B cell (primary cell): Measurements from ENCODE around the gene HASPIN. TPM values are rescaled to one million over a fixed set of nuclear protein-coding genes. Genes with fewer than 3 reads are reported as not detected.

Experiments used
- ATAC-seq: fragments of 200-7000 bp; cut with Tn5 transposase; one replicate; pipeline ENCODE4 v1.10.0; 2021; ENCODE audit warnings: low read depth, mild to moderate bottlenecking, moderate number of reproducible peaks, moderate library complexity
- CTCF ChIA-PET: fragments of 350-600 bp; sonication (Branson Sonifier 250); formaldehyde crosslinking; loops from one replicate; lab custom pipeline; 2021; ENCODE audit warnings: antibody characterized with exemption, inconsistent platforms; lab: Charles Lee
- POLR2A ChIA-PET: fragments of 350-600 bp; sonication (Branson Sonifier 250); formaldehyde crosslinking; loops from one replicate; lab custom pipeline; 2021; ENCODE audit warnings: antibody characterized with exemption; lab: Charles Lee
- DNase-seq: peaks from one replicate; pipeline ENCODE4 v3.0.0; 2013
- H2AFZ ChIP-seq: 2 replicates; pipeline ENCODE4 v1.6.1; 2012; ENCODE audit warnings: mild to moderate bottlenecking, low read depth, low read length; ENCODE audit not compliant: insufficient read depth, poor library complexity, severe bottlenecking
- H3K27ac ChIP-seq, 2 donors: 1 replicate in 1 of 2; 2 replicates in 1 of 2; pipeline ENCODE4 v1.5.1; 2012 to 2013; ENCODE audit warnings: low read length in 2 of 2, mild to moderate bottlenecking in 2 of 2, moderate library complexity in 1 of 2
- H3K27me3 ChIP-seq, 4 experiments: fragments of 200-600 bp in 1 of 4; sonication (generic) in 1 of 4; replicated peaks in 1 of 4; 1 replicate in 2 of 4; 2 replicates in 2 of 4; pipeline versions ENCODE4 v1.6.1 to v1.7.0; 2013 to 2016; ENCODE audit warnings: low read length in 3 of 4, mild to moderate bottlenecking in 2 of 4, mixed read lengths in 1 of 4, moderate library complexity in 1 of 4; ENCODE audit not compliant: insufficient read depth in 4 of 4, control insufficient read depth in 3 of 4; ENCODE audit errors: control extremely low read depth in 1 of 4
- H3K36me3 ChIP-seq, 2 experiments: replicated peaks in 1 of 2; 1 replicate in 1 of 2; 2 replicates in 1 of 2; pipeline versions ENCODE4 v1.6.1 to v1.7.1; 2013; ENCODE audit warnings: low read length in 1 of 2; ENCODE audit not compliant: insufficient read depth in 2 of 2, control insufficient read depth in 1 of 2; ENCODE audit errors: control extremely low read depth in 1 of 2, extremely low read depth in 1 of 2
- H3K4me1 ChIP-seq, 2 donors: fragments of 200-600 bp in 1 of 2; sonication (generic) in 1 of 2; 1 replicate in 1 of 2; 2 replicates in 1 of 2; pipeline versions ENCODE4 v1.5.1 to v1.6.1; 2013 to 2017; ENCODE audit warnings: low read length in 2 of 2; ENCODE audit not compliant: control insufficient read depth in 2 of 2, insufficient read depth in 2 of 2
- H3K4me2 ChIP-seq: replicated peaks from 2 replicates; pipeline ENCODE3; 2012; ENCODE audit warnings: mild to moderate bottlenecking, low read depth, low read length; ENCODE audit not compliant: poor library complexity, severe bottlenecking
- H3K4me3 ChIP-seq, 5 experiments: fragments of 200-600 bp in 1 of 5; sonication (generic) in 1 of 5; 1 replicate in 3 of 5; 2 replicates in 2 of 5; pipeline versions ENCODE4 v1.5.1 to v1.7.0; 2011 to 2016; ENCODE audit warnings: low read length in 4 of 5, mild to moderate bottlenecking in 4 of 5, low read depth in 2 of 5, control low read depth in 1 of 5, moderate library complexity in 1 of 5; ENCODE audit not compliant: insufficient read depth in 1 of 5; ENCODE audit errors: control extremely low read depth in 1 of 5, extremely low read depth in 1 of 5
- H3K79me2 ChIP-seq: fragments of 200-600 bp; sonication (generic); one replicate; pipeline ENCODE4 v1.6.0; 2016; ENCODE audit warnings: low read length; ENCODE audit not compliant: control insufficient read depth, insufficient read depth
- H3K9ac ChIP-seq: fragments of 200-600 bp; sonication (generic); 2 replicates; pipeline ENCODE4 v1.6.1; 2017; ENCODE audit warnings: mild to moderate bottlenecking, low read length, moderate library complexity
- H3K9me3 ChIP-seq, 3 donors: one replicate each; pipeline versions ENCODE4 v1.6.1 to v1.7.1; 2013; ENCODE audit warnings: low read length in 2 of 3; ENCODE audit not compliant: control insufficient read depth in 2 of 3, insufficient read depth in 1 of 3; ENCODE audit errors: control extremely low read depth in 1 of 3
- H4K20me1 ChIP-seq: 2 replicates; pipeline ENCODE4 v1.6.0; 2012; ENCODE audit warnings: mild to moderate bottlenecking, low read length; ENCODE audit not compliant: insufficient read depth, control insufficient read depth, poor library complexity, severe bottlenecking
- H3K27ac Mint-ChIP-seq: one replicate; pipeline ENCODE4 v1.8.0; 2021; ENCODE audit warnings: mixed read lengths
- H3K27me3 Mint-ChIP-seq: one replicate; pipeline ENCODE4 v1.8.0; 2021; ENCODE audit warnings: mixed read lengths
- H3K4me1 Mint-ChIP-seq: one replicate; pipeline ENCODE4 v1.8.0; 2021; ENCODE audit warnings: mixed read lengths
- H3K4me3 Mint-ChIP-seq: one replicate; pipeline ENCODE4 v1.8.0; 2021; ENCODE audit warnings: mixed read lengths
- H3K9me3 Mint-ChIP-seq: one replicate; pipeline ENCODE4 v1.8.0; 2022; ENCODE audit warnings: mixed read lengths; ENCODE audit not compliant: insufficient read depth
- EZH2 ChIP-seq: IDR thresholded peaks from 2 replicates; pipeline ENCODE4 v1.6.1; 2012; ENCODE audit warnings: borderline replicate concordance, low read depth, mild to moderate bottlenecking, moderate library complexity, low read length; ENCODE audit not compliant: insufficient read depth, poor library complexity, severe bottlenecking
- WGBS: methylation state at CpG from one replicate; pipeline ENCODE4 v1.1.5; 2013; ENCODE audit warnings: missing lambda C conversion rate; ENCODE audit not compliant: insufficient coverage; 5-methylcytosine and 5-hydroxymethylcytosine counted together
- intact Hi-C: fragments of 100-400 bp; cut with micrococcal nuclease; formaldehyde crosslinking; loops from one replicate; pipeline ENCODE4 v1.10.0; 2022
- polyA plus RNA-seq: library from polyadenylated mRNA; depleted of rRNA; stranded (reverse); fragments of >200 nt; gene quantifications from 2 replicates; pipeline ENCODE4 v1.2.3, GENCODE V29; 2012
- total RNA-seq, 2 donors: library from RNA; stranded (reverse); fragments of 120-200 nt in 1 of 2; gene quantifications; 1 replicate in 1 of 2; 2 replicates in 1 of 2; pipeline versions ENCODE4 v1.2.3 to v1.2.4, GENCODE V29; 2013 to 2022
- TF ChIP-seq, protein P1 (sequence below): fragments of 200-600 bp; IDR thresholded peaks from one replicate; pipeline ENCODE4 v1.8.0; 2022; ENCODE audit warnings: antibody characterized with exemption, mild to moderate bottlenecking

HASPIN gene
- total and polyA plus RNA-seq, 2 donors (not counting 1 experiment from before 2014, with no cell fraction given): 0.28 to 3.1 TPM

DNA sequence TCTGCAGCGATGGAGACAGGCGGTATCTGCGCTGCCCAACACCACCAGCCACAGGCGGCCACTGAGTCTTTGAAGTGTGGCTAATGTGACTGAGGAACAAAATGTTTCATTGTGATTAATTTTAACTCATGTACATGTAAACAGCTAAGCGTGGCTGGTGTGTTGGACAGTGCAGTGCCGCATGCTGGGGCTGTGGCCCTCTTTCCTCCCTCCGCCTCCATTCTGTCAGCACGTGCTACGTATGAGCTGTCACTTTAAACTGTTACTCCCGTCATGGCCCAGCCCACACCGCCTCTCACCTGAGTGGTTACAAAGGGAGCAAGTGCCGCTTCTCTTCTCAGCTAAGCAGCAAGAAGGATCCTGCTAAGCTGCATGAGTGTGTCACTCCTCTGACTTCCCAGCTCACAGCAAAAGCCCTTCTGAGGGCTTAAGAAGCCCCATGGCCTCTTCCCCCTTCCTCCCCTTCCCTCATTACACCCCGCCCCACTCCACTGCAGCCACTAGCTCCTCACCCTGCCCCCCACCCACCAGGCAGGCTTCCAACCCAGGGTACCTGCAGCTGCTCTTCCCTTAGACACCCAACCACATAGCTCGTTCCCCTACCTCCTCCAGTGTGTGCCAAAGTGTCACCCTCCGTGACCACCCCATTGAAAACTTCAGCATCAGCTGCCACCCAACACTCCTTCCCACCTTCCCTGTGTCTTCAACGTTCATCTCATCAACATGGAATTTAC, 15.0 kb downstream of the HASPIN start:
- H3K27me3 ChIP-seq: no peaks in the 10 kb centered on the region
- H3K4me2 ChIP-seq: no peak overlapping the region
- Mint-ChIP-seq H3K4me1 (peaks cover 38% of the 10 kb centered on the region), H3K27ac (peak overlapping the region; percentile 43), H3K27me3 (no peaks in the 10 kb centered on the region), H3K4me3 (no peak overlapping the region), H3K9me3 (no peaks in the 10 kb centered on the region)
- H2AFZ ChIP-seq: peak overlapping the region; percentile 32
- no peak overlapping the region for H3K27ac ChIP-seq
- H3K9me3 ChIP-seq: peaks cover 0 to 9% (median 0%) of the 10 kb centered on the region in 3 donors
- ATAC-seq (peak; percentile 44), DNase-seq (peak; percentile 44)
- H3K36me3 ChIP-seq: no peaks in the 10 kb centered on the region
- CTCF ChIA-PET: interaction anchor here (0.8 to 13.4 kb wide), 30 partner anchors 8 to 690 kb away, joined by 3 to 482 read pairs (median 9); partner anchors contain the start of genes CTNS, HASPIN, NCBP3 and P2RX5
- WGBS: 88% methylated on average over 14 of the region's 16 CpGs
- H3K79me2 ChIP-seq: peaks cover 11% of the 10 kb centered on the region
- no peak overlapping the region for H3K9ac ChIP-seq
- no peaks in the 10 kb centered on the region for H4K20me1 ChIP-seq
- TF ChIP-seq, protein P1, sequence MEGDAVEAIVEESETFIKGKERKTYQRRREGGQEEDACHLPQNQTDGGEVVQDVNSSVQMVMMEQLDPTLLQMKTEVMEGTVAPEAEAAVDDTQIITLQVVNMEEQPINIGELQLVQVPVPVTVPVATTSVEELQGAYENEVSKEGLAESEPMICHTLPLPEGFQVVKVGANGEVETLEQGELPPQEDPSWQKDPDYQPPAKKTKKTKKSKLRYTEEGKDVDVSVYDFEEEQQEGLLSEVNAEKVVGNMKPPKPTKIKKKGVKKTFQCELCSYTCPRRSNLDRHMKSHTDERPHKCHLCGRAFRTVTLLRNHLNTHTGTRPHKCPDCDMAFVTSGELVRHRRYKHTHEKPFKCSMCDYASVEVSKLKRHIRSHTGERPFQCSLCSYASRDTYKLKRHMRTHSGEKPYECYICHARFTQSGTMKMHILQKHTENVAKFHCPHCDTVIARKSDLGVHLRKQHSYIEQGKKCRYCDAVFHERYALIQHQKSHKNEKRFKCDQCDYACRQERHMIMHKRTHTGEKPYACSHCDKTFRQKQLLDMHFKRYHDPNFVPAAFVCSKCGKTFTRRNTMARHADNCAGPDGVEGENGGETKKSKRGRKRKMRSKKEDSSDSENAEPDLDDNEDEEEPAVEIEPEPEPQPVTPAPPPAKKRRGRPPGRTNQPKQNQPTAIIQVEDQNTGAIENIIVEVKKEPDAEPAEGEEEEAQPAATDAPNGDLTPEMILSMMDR: no peak
- no peak for TF ChIP-seq EZH2
- H3K4me1 ChIP-seq: peaks cover 7 to 32% of the 10 kb centered on the region in 2 donors
- intact Hi-C loops: loop anchor here (5.0 to 10.0 kb wide), 2 partner anchors 336 to 691 kb away; no protein-coding TSS in a partner anchor
- H3K4me3 ChIP-seq: no peak overlapping the region
- POLR2A ChIA-PET: interaction anchor here (0.5 to 1.2 kb wide), 7 partner anchors 16 to 78 kb away, joined by 3 to 9 read pairs (median 4); partner anchors contain the start of gene ITGAE
